Hepatocyte (in vitro differentiated cells): Measurements from ENCODE around the gene CHD9. TPM values are rescaled to one million over a fixed set of nuclear protein-coding genes. Genes with fewer than 3 reads are reported as not detected.

Source experiments
- DNase-seq: peaks from one replicate; pipeline ENCODE4 v3.0.0-alpha.2; 2016; ENCODE audit warnings: low spot score
- H2AFZ ChIP-seq: fragments of 200-600 bp; sonication (generic); 2 replicates; pipeline ENCODE4 v1.6.0; 2016; ENCODE audit warnings: antibody characterized with exemption, mild to moderate bottlenecking
- H3K27ac ChIP-seq: fragments of 200-600 bp; sonication (generic); 2 replicates; pipeline ENCODE4 v1.5.1; 2016; ENCODE audit warnings: mild to moderate bottlenecking
- H3K27me3 ChIP-seq: fragments of 200-600 bp; sonication (generic); 2 replicates; pipeline ENCODE4 v1.6.1; 2016
- H3K36me3 ChIP-seq: fragments of 200-600 bp; sonication (generic); replicated peaks from 2 replicates; pipeline ENCODE4 v1.5.1; 2016; ENCODE audit warnings: low read depth; ENCODE audit not compliant: insufficient read depth
- H3K4me1 ChIP-seq: fragments of 200-600 bp; sonication (generic); 2 replicates; pipeline ENCODE4 v1.5.1; 2016; ENCODE audit warnings: mild to moderate bottlenecking, moderate library complexity; ENCODE audit not compliant: insufficient read depth
- H3K4me2 ChIP-seq: fragments of 200-600 bp; sonication (generic); 2 replicates; pipeline ENCODE4 v1.6.0; 2016
- H3K4me3 ChIP-seq: fragments of 200-600 bp; sonication (generic); 2 replicates; pipeline ENCODE4 v1.5.1; 2016; ENCODE audit warnings: mild to moderate bottlenecking
- H3K79me2 ChIP-seq: fragments of 200-600 bp; sonication (generic); 2 replicates; pipeline ENCODE4 v1.6.0; 2017; ENCODE audit warnings: mild to moderate bottlenecking
- H3K9me2 ChIP-seq: fragments of 200-600 bp; sonication (generic); replicated peaks from 2 replicates; pipeline ENCODE4 v1.6.0; 2017; ENCODE audit warnings: mild to moderate bottlenecking; ENCODE audit not compliant: insufficient read depth
- H3K9me3 ChIP-seq: fragments of 200-600 bp; sonication (generic); 2 replicates; pipeline ENCODE4 v1.5.1; 2016; ENCODE audit warnings: low read depth, mild to moderate bottlenecking
- H4K20me1 ChIP-seq: fragments of 200-600 bp; sonication (generic); 2 replicates; pipeline ENCODE4 v1.6.0; 2016; ENCODE audit warnings: mild to moderate bottlenecking; ENCODE audit not compliant: insufficient read depth, poor library complexity, severe bottlenecking
- CTCF ChIP-seq: fragments of 200-600 bp; sonication (generic); IDR thresholded peaks from 2 replicates; pipeline ENCODE4 v1.5.1; 2016; ENCODE audit warnings: antibody characterized with exemption, mild to moderate bottlenecking; ENCODE audit not compliant: poor library complexity
- EZH2 ChIP-seq: fragments of 200-600 bp; sonication (generic); IDR thresholded peaks from 2 replicates; pipeline ENCODE4 v1.6.1; 2016; ENCODE audit warnings: antibody characterized with exemption, mild to moderate bottlenecking, borderline replicate concordance
- EZH2phosphoT487 ChIP-seq: fragments of 200-600 bp; sonication (generic); IDR thresholded peaks from one replicate; pipeline ENCODE4 v1.6.1; 2018; ENCODE audit warnings: antibody characterized with exemption, mild to moderate bottlenecking, low read depth, moderate library complexity; ENCODE audit not compliant: unreplicated experiment, severe bottlenecking
- WGBS: methylation state at CpG from one replicate; pipeline ENCODE4 v1.1.6; 2016; ENCODE audit warnings: low lambda C conversion rate; ENCODE audit errors: missing lambda C conversion rate; 5-methylcytosine and 5-hydroxymethylcytosine counted together
- polyA plus RNA-seq: library from polyadenylated mRNA; unstranded; fragments of >200 nt; fragmentation: Nextera tagmentation; extraction: Ambion mirVana; gene quantifications from 2 replicates; pipeline ENCODE4 v1.2.1, GENCODE V29; 2016
- total RNA-seq: library from RNA; depleted of rRNA; stranded (reverse); fragments of >200 nt; gene quantifications from 2 replicates; pipeline ENCODE4 v1.2.3, GENCODE V29; 2014

The CHD9 gene
- total and polyA plus RNA-seq, 2 experiments from 2014 or later, result 54.9 to 68.2 TPM

- no peak for TF ChIP-seq EZH2
- no peak for TF ChIP-seq CTCF
- TF ChIP-seq EZH2phosphoT487, result no peak
Measured at GRCh38 chr16:53053967-53054669, 673 bp upstream of the CHD9 start.

DNA sequence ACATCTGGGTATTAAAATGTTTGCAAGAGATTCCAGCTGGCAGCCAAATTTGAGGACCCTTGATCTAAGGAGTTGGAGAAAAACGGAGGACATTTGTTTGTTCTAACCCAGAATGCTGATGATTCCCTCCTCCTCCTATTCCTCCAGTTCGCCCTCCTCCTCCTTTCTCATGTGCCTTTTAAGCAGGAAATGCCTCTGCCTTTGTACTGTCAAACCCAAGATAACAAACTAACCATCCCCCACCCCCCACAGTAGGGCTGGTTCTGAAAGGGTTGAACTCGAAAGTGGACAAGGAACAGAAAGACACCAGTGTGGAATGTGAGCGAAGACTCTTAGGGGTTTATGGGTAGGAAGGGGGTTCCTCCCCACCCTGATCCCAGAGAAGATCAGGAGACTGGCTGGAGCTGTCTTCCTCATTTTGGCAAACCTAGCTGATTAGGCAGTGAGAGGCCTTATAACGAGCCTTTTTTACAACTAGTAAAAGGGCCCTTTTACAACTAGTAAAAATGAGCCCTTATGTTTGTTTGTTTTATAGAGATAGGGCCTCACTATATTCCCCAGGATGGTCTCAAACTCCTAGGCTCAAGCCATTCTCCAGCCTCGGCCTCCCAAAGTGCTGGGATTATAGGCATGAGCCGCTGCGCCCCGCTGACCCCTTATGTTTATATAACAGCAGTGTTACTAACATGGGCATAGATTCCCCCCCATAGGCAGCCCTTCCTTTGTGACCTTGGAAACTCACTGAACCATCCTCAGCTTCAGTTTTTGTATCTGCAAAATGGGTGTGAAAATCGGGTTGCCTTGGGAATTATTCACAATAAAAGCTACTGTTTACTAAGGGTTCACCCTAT lies 975 bp downstream of the CHD9 start:
- Histone ChIP-seq H3K36me3 (no peaks in the 10 kb centered on the region), H2AFZ (peak overlapping the region; percentile 82), H3K9me2 (no peaks in the 10 kb centered on the region), H3K4me1 (peaks cover 16% of the 10 kb centered on the region), H3K27ac (peak overlapping the region; percentile 91), H3K9me3 (no peaks in the 10 kb centered on the region), H3K79me2 (peaks cover 48% of the 10 kb centered on the region), H4K20me1 (no peaks in the 10 kb centered on the region), H3K27me3 (no peaks in the 10 kb centered on the region), H3K4me3 (peak overlapping the region; percentile 75), H3K4me2 (peak overlapping the region; percentile 88)
- TF ChIP-seq CTCF (no peak), EZH2phosphoT487 (no peak), EZH2 (no peak)
- 25% methylated on average over 10 of the region's 10 CpGs for WGBS
- peak; percentile 66 for DNase-seq

More at GRCh38 chr16:53053967-53054669, 673 bp upstream of the CHD9 start:
- WGBS, result 71% methylated on average over 13 of the region's 13 CpGs
- Histone ChIP-seq H3K4me1 (peaks cover 16% of the 10 kb centered on the region), H3K9me2 (no peaks in the 10 kb centered on the region), H3K27ac (peak overlapping the region; percentile 91), H3K79me2 (peaks cover 32% of the 10 kb centered on the region), H3K4me2 (peak overlapping the region; percentile 88), H4K20me1 (no peaks in the 10 kb centered on the region), H3K4me3 (no peak overlapping the region), H2AFZ (peak overlapping the region; percentile 67), H3K9me3 (no peaks in the 10 kb centered on the region), H3K27me3 (no peaks in the 10 kb centered on the region), H3K36me3 (no peaks in the 10 kb centered on the region)
- peak; percentile 34 for DNase-seq

DNA sequence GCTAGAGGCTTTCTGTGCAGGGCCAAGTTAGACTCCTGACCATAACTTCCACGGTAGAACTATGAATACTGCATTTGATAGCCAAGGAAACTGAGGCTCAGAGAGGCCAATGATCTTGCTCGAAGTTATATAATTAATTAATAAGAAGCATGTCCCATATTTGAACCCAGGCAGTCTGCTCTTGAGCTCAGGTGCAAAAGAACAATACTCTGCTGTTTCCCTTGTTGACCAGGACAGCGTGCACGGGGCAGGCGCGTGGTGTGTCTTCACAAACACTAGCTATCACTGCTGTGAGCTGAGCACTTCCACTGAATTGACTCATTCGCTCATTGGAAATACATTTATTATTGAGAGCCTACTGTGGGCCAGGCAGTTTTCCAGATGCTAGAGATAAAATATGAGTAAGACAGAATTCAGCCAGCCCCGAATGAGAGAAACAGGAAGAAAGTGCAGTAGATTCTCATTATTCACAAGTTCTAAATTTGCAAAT lies 1.6 kb downstream of the CHD9 start:
- Histone ChIP-seq H3K9me2 (no peaks in the 10 kb centered on the region), H3K9me3 (no peaks in the 10 kb centered on the region), H3K36me3 (no peaks in the 10 kb centered on the region), H4K20me1 (no peaks in the 10 kb centered on the region), H2AFZ (no peak overlapping the region), H3K79me2 (peaks cover 55% of the 10 kb centered on the region), H3K4me3 (no peak overlapping the region), H3K4me1 (peaks cover 16% of the 10 kb centered on the region), H3K4me2 (peak overlapping the region; percentile 88), H3K27ac (peak overlapping the region; percentile 91), H3K27me3 (no peaks in the 10 kb centered on the region)
- no peak for TF ChIP-seq EZH2
- TF ChIP-seq EZH2phosphoT487, result no peak
- no peak for TF ChIP-seq CTCF
- WGBS, result 83% methylated on average over 8 of the region's 8 CpGs
- no peak for DNase-seq
